GM19468 (cell line): ENCODE measurements around the gene COL6A1.
"Not testable (repeated sequence)": the region's sequence is repeated elsewhere in the genome, so short reads cannot be mapped to it uniquely, and the experiment has no call there.

Experiments
- ATAC-seq: cut with Tn5 transposase; IDR thresholded peaks from one replicate; pipeline ENCODE4 v1.9.1; 2021; ENCODE audit warnings: mild to moderate bottlenecking, moderate library complexity, moderate number of reproducible peaks; ENCODE audit not compliant: unreplicated experiment; ENCODE audit errors: extremely low read depth

Gene COL6A1

GRCh38 chr21:46001821-46002681 lies 20.5 kb downstream of the COL6A1 start:
- no peak for ATAC-seq

- ATAC-seq, result no peak
Observed at GRCh38 chr21:46002841-46003574, 21.4 kb downstream of the COL6A1 start.

GRCh38 chr21:46003575-46004007 lies 22.0 kb downstream of the COL6A1 start:
- ATAC-seq, result no peak

- no peak for ATAC-seq
Observed at GRCh38 chr21:46004168-46004861, 22.7 kb downstream of the COL6A1 start.

- no peak for ATAC-seq
Observed at GRCh38 chr21:46005081-46005480, 23.5 kb downstream of the COL6A1 start.

- ATAC-seq, result no peak
Observed at GRCh38 chr21:46005481-46005881, 23.9 kb downstream of the COL6A1 start.

GRCh38 chr21:46005894-46006546 lies 24.4 kb downstream of the COL6A1 start:
- ATAC-seq, result not testable (repeated sequence)

GRCh38 chr21:46006547-46007491 lies 25.2 kb downstream of the COL6A1 start:
- ATAC-seq, result no peak

GRCh38 chr21:46007492-46007868 lies 25.9 kb downstream of the COL6A1 start:
- no peak for ATAC-seq

- ATAC-seq, result no peak
Observed at GRCh38 chr21:46008893-46009621, 27.5 kb downstream of the COL6A1 start.

- no peak for ATAC-seq
Observed at GRCh38 chr21:46009951-46010705, 28.6 kb downstream of the COL6A1 start.

GRCh38 chr21:46011267-46011967 lies 29.8 kb downstream of the COL6A1 start:
- no peak for ATAC-seq

- no peak for ATAC-seq
Observed at GRCh38 chr21:46012154-46012553, 30.6 kb downstream of the COL6A1 start.

GRCh38 chr21:46014828-46015227 lies 33.3 kb downstream of the COL6A1 start:
- no peak for ATAC-seq

- ATAC-seq, result no peak
Observed at GRCh38 chr21:46017148-46017547, 35.6 kb downstream of the COL6A1 start.

- ATAC-seq, result no peak
Observed at GRCh38 chr21:46017695-46018094, 36.1 kb downstream of the COL6A1 start.

GRCh38 chr21:46018615-46019014 lies 37.0 kb downstream of the COL6A1 start:
- ATAC-seq, result no peak
